Osteocyte (in vitro differentiated cells): Measurements from ENCODE around the gene LRRC8A. TPM values are rescaled to one million over a fixed set of nuclear protein-coding genes. Genes with fewer than 3 reads are reported as not detected.

Source experiments
- DNase-seq: peaks from one replicate; pipeline ENCODE4 v3.0.0; 2021; ENCODE audit warnings: mixed read lengths; ENCODE audit not compliant: unreplicated experiment; ENCODE audit errors: extremely low spot score
- H3K27ac Mint-ChIP-seq: one replicate; pipeline ENCODE4 v1.8.0; 2021; ENCODE audit warnings: mild to moderate bottlenecking, mixed read lengths; ENCODE audit not compliant: unreplicated experiment
- H3K27me3 Mint-ChIP-seq: one replicate; pipeline ENCODE4 v1.8.0; 2021; ENCODE audit warnings: mixed read lengths; ENCODE audit not compliant: unreplicated experiment
- H3K36me3 Mint-ChIP-seq: one replicate; pipeline ENCODE4 v1.8.0; 2021; ENCODE audit warnings: mixed read lengths; ENCODE audit not compliant: unreplicated experiment
- H3K4me1 Mint-ChIP-seq: one replicate; pipeline ENCODE4 v1.8.0; 2021; ENCODE audit warnings: mixed read lengths; ENCODE audit not compliant: unreplicated experiment
- H3K4me3 Mint-ChIP-seq: one replicate; pipeline ENCODE4 v1.8.0; 2021; ENCODE audit warnings: mild to moderate bottlenecking, moderate library complexity, mixed read lengths; ENCODE audit not compliant: unreplicated experiment
- H3K9me3 Mint-ChIP-seq: one replicate; pipeline ENCODE4 v1.8.0; 2021; ENCODE audit warnings: mixed read lengths; ENCODE audit not compliant: unreplicated experiment
- total RNA-seq: library from RNA; stranded (reverse); gene quantifications from 2 replicates; pipeline ENCODE4 v1.2.1, GENCODE V29; 2021
- TF ChIP-seq, protein P1 (sequence below): fragments of 200-600 bp; sonication (generic); IDR thresholded peaks from 2 replicates; pipeline ENCODE4 v1.5.0; 2021; ENCODE audit warnings: antibody characterized with exemption, mild to moderate bottlenecking, moderate library complexity

The LRRC8A gene
- total RNA-seq, 1 donor from 2014 or later: 42.8 TPM

DNA sequence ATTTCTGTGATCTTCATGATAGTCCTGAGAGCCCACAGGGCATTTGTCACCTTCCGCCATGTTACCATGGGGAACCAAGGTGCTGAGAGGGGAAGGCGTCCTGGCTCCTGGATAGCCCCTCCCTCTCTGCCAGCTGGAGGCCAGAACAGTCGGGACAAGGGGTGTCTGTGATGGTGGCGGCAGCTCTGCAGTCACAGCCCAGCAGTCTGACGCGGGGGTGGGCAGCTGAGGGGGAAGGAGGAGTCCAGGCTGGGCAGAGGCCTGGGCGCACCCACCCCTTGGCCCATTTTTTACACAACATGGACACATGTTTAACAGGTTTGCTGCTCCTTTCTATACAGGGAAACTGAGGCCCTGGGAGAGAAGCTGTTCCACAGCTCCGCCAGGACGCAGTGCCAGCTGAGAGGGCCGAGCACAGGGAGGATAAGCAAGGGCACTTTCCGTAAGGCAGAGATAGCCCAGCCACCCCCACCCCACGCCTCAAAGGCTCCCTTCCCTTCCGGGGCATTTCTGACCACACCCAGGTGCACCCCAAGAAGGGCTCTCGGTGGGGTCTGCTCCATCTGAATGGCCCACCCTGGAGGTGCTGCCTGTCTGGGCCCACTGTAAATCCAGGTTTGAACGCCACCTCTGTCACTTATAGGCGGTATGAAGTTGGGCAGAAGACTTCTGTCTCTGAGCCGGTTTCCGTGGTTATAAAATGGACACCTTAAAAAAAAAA is 17.1 kb downstream of the LRRC8A start:
- no peaks in the 10 kb centered on the region for H3K27me3 Mint-ChIP-seq

DNA sequence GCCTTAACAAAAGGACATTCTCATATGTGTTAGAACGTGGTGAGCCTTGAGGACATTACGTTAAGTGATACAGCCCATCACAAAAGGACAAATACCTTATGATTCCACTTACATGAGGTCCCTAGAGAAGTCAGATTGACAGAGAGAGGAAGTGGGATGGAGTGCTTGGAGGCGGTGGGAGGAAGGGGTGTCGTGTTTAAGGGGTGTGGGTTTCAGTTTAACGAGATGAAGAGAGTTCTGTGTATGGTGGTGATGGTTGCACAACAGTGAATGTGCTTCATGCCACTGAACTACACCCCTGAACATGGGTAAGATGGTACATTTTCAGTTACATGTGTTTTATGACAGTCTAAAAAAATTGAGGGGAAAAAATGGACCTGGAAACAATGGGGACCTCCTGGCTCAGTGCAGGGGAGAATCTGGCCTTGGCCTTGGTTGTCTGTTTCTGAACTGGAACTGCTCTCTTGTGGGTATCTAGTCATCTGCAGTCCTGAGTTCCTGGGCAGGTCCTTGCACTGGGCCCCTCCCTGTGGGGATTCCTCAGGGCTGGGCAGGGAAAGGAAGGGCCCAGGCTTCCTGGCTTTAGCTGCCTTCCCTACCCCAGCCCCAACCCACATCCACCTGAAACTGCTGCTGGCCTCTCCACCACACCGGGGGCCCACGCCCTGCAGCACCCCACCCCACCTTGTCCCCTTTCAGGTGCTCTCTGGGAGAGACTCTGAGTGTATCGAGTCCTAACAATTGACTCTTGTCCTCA is 17.8 kb downstream of the LRRC8A start:
- Mint-ChIP-seq H3K27me3 (no peaks in the 10 kb centered on the region), H3K4me3 (no peak overlapping the region), H3K4me1 (peaks cover 48% of the 10 kb centered on the region), H3K27ac (peak overlapping the region; percentile 39), H3K36me3 (peaks cover 3% of the 10 kb centered on the region), H3K9me3 (no peaks in the 10 kb centered on the region)
- DNase-seq: no peak
- TF ChIP-seq, protein P1, sequence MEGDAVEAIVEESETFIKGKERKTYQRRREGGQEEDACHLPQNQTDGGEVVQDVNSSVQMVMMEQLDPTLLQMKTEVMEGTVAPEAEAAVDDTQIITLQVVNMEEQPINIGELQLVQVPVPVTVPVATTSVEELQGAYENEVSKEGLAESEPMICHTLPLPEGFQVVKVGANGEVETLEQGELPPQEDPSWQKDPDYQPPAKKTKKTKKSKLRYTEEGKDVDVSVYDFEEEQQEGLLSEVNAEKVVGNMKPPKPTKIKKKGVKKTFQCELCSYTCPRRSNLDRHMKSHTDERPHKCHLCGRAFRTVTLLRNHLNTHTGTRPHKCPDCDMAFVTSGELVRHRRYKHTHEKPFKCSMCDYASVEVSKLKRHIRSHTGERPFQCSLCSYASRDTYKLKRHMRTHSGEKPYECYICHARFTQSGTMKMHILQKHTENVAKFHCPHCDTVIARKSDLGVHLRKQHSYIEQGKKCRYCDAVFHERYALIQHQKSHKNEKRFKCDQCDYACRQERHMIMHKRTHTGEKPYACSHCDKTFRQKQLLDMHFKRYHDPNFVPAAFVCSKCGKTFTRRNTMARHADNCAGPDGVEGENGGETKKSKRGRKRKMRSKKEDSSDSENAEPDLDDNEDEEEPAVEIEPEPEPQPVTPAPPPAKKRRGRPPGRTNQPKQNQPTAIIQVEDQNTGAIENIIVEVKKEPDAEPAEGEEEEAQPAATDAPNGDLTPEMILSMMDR: no peak

More for the DNA sequence above, 17.1 kb downstream of the LRRC8A start:
- TF ChIP-seq, protein P1: no peak
- no peak for DNase-seq
- Mint-ChIP-seq H3K4me3 (no peak overlapping the region), H3K9me3 (no peaks in the 10 kb centered on the region), H3K4me1 (peaks cover 46% of the 10 kb centered on the region), H3K36me3 (peaks cover 3% of the 10 kb centered on the region), H3K27ac (peak overlapping the region; percentile 39)

DNA sequence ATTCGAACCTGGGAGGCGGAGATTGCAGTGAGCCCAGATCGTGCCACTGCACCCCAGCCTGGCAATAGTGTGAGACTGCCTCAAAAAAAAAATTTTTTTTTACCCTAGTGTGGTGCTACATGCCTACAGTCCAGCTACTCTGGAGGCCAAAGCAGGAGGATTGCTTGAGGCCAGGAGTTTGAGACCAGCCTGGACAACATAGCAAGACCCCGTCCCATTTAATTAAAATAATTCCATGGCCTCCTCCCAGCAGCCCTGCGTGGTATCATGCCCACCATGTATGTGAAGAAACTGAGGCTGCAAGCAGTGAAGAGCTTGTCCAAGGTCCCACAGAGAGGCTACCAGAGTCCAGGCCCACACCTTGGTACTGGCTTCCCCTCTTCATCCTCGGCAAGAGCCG is 19.4 kb downstream of the LRRC8A start:
- H3K36me3 Mint-ChIP-seq: peaks cover 3% of the 10 kb centered on the region
- TF ChIP-seq, protein P1: no peak
- H3K9me3 Mint-ChIP-seq: no peaks in the 10 kb centered on the region
- no peak overlapping the region for H3K27ac Mint-ChIP-seq
- DNase-seq: no peak
- no peak overlapping the region for H3K4me3 Mint-ChIP-seq
- no peaks in the 10 kb centered on the region for H3K27me3 Mint-ChIP-seq
- peaks cover 31% of the 10 kb centered on the region for H3K4me1 Mint-ChIP-seq

DNA sequence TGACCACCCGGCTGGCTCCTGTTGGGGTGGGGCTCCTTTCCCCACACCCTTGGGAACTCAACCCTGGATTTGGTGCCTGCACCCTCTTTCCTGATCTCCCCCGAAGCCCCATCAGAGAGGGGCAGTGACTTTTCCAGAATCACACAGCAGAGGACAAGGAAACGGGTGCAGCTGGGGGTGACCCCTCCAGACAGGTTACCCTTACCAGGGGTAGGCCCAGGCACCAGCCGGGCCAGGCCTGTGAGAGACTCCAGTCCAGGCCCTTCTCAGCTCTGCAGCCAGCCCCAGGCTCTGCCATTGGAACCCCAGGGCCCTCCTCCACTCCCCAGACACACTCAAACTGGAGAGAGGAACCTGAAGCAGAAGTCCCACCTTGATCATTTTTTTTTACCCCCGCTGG is 19.9 kb downstream of the LRRC8A start:
- H3K9me3 Mint-ChIP-seq: no peaks in the 10 kb centered on the region
- peaks cover 32% of the 10 kb centered on the region for H3K4me1 Mint-ChIP-seq
- peaks cover 3% of the 10 kb centered on the region for H3K36me3 Mint-ChIP-seq
- no peak overlapping the region for H3K4me3 Mint-ChIP-seq
- DNase-seq: no peak
- TF ChIP-seq, protein P1: no peak
- no peaks in the 10 kb centered on the region for H3K27me3 Mint-ChIP-seq
- no peak overlapping the region for H3K27ac Mint-ChIP-seq

DNA sequence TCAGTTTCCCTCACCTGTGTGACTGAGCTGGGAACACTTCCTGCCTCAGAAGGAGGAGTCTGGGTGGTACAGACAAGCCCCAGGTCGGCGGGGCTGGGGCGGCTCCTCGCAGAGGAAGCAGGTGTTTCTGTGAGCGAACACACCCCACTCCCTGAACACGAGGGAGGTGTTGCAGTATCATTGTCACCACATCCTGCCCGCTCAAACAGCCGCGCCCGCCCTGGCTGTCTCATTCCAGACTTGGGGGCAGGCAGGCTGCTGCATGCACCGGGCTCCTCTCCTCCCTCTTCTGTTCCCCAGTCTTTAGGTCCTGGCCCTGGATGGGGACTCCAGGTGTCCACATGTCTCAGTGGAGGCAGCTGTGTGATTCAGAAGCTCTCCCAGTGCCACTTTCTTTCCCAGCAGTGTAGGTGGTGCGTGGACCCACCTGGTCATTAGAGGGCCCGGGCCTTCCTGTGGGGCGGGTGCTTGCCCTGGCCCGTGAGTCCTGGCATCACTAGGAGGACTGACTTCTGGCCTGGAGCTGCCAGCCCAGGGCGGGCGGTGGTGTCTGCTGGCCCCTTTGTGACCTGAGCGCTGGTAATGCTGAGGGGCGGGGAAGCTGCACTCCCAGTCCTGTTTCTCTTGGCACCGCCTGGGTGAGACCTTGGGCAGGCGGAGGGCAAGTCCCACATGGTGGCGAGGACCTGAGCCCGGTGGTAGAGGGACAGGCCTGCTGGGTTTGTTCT is 20.6 kb downstream of the LRRC8A start:
- Mint-ChIP-seq H3K9me3 (no peaks in the 10 kb centered on the region), H3K4me3 (no peak overlapping the region), H3K27ac (no peak overlapping the region), H3K27me3 (no peaks in the 10 kb centered on the region), H3K4me1 (peaks cover 32% of the 10 kb centered on the region), H3K36me3 (peaks cover 8% of the 10 kb centered on the region)
- TF ChIP-seq, protein P1: no peak
- no peak for DNase-seq
